ENCODE results near the gene SH2D2A.

The SH2D2A gene

DNA sequence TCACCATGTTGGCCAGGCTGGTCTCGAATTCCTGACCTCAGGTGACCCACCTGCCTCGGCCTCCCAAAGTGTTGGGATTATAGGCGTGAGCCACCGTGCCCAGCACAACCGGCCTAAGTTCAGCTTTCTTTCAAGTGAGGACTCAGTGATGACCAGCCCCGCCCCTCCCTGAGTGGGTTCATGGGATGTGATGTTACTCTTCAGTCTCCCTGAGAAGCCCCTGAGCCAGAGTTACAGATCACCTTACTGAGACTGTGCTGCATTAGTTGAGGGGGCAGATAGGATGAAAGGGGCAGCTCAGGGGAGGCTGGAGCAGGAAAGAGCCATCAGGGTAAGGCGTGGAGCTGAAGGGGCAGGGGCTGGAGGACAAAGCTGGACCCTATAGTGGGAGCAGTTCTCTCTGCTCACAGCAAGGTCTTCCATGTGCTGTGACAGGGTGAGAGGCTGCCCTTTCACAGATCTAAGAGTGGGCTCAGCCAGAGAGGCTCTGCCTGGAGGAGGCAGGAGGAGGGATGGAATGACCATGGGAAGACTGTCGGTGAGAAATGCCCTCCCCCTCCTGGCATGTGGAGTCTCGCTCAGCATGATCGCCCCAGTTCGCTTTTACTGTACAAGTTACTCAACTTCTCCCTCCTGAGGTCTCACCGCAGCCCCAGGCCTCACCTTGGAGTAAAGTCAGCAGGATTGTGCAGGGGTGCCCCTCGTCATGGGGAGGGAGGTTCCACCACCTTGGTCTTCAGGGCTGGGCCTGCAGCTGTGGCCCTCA, 13.4 kb downstream of the SH2D2A start:
- DNase-seq = no peak

DNA sequence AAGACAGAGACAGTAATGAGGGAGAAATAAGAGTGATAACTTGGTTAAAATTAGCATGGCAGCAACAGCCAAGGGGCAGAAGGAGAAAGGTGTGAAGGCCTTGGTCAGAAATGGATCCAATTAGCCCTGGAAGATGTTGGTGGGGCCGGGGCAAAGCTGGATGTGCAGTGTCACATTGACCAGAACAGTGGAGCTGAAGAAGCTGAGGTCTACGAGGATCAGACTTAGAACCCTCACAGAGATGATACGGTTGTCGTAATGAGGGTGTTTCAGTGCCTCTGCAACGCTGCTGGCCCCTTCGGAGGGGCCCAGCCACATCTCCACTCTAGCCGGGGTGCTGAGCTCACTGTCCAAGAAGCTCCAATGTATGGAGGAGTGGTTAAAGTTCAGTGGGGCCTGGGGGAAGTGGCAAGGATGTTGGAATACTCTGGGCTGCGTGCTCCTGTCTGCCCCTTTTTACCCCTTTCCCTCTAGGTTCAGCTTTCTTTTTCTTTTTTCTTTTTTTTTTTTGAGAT, 14.2 kb downstream of the SH2D2A start:
- no peak for DNase-seq

DNA sequence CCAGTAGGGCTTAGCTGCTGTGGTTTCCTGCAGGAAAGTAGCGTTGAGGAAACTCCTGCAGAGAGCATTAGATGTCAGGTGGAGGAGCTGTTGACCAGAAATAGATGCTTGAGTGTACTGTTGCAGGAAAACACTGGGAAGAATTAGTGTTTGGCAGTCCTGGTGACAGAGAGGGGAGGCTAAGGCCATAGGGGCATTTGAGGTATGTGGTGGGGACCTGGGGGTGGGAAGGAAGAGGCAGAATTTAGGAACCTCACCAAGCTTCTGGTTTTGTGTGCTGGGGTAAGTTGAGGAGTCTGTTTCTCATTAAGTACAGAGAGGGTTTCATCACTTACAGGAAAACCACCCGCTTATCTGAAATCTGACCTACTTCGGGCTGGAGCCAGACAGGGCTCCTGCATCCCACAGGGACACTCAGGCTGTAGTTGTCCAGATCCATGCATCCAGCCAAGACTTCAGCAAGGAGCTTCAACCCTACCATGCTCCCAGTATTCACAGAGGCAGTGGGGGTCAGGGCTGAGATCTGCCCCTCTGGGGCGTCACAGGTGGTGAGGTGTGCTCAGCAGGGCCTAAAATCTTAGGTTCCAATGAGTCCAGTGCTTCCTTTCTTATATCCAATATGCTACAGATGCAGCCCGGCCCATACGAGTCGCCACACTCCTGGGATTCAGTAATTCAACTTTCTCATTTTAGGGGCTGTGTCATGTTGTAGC, 15.1 kb downstream of the SH2D2A start:
- DNase-seq = no peak

DNA sequence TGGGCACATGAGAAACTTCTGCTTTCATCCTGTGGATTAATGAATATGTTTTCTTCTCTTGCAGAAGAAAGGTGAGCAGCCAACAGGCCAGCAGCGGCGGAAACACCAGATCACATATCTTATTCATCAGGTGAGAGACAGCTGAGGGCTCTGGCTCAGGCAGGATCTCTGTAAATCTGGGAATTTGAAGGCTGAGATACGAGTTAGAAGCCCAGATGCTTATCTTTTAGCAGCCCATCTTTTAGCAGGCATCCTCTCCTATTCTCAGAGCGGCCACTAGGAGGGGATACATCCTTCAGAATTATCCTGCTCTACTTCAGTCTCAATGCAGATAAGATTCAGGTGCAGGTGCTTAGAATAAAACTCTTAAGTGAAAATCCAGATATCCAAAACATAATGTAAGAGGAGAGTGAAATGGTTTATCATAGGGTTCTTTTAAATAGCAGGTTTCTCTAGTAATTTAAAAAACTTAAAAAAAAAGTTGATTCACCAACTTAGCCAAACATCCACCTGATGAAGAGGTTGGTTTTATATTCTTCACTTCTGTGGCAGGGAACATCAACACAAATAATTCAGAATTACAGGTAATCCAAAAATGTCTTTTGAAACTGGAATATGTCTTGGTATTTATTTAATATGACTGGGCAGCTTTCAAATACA, 19.3 kb downstream of the SH2D2A start:
- DNase-seq = peak; percentile 14 to 70 (median 48)

DNA sequence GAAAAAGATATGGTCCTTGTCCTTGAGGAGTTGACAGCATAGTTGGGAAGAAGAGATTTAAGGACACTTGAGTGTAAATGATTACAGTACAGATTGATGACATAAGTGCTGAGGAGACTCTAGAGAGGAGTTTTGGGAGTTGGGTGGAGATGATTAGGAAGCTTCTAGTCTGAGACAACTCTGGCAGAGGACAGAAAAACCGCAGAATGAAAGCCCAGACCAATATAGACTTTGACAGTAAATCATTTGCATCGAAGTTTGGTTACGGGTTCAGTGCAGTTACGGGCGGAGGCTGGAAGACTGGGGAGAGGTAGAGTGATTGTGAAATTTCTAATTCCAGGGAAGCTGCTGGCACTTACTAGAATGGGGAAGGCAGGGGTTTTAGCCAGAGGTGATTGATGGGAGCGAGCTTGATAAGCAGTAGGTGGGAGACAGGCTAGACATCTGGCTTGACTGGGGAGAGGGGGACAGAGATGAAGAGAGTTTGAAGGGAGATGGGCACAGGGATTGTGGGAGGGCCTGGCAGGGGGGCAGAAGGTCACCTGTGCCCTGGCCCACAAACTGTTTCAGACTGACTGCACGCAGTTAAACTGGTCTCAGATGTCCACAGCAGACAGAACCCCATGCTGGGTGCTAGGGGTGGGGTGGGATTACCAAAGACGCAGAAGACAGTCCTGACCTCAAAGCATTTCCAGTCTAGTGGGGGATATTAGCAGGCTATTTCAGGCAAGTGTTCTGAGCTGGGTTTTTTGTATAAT, 20.1 kb downstream of the SH2D2A start:
- no peak for DNase-seq

DNA sequence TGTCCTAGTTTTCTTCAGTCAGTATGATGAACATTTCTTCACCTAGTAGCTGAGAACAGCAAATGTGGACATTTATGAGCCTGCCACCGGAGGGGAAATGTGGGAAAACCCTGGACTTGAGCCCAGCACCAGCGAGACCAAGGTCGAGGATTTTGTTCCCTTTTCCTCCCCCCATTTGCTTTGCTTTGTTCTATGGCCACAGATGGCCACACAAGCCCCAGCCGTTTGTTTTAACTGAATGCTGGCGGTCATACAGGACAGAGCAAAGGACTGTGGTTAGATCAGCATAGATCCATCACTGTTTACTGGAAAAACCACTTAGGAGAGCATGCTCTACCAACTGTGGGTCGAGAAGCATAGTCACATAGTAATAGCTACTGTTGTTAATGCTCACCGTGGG, 20.9 kb downstream of the SH2D2A start:
- DNase-seq = no peak

DNA sequence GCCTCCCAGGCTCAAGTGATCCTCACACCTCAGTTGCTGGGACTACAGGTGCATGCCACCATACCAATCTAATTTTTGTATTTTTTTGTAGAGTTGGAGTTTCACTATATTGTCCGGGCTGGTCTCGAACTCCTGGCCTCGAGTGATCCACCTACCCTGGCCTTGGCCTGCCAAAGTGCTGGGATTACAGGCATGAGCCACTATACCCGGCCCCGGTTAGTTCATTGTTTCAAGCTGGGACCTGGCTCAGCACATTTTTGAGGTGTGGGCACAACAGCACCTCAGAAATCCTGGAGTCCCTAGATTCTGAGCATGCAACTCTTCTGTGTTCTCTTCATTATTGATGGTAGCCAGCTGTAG, 21.3 kb downstream of the SH2D2A start:
- no peak for DNase-seq

DNA sequence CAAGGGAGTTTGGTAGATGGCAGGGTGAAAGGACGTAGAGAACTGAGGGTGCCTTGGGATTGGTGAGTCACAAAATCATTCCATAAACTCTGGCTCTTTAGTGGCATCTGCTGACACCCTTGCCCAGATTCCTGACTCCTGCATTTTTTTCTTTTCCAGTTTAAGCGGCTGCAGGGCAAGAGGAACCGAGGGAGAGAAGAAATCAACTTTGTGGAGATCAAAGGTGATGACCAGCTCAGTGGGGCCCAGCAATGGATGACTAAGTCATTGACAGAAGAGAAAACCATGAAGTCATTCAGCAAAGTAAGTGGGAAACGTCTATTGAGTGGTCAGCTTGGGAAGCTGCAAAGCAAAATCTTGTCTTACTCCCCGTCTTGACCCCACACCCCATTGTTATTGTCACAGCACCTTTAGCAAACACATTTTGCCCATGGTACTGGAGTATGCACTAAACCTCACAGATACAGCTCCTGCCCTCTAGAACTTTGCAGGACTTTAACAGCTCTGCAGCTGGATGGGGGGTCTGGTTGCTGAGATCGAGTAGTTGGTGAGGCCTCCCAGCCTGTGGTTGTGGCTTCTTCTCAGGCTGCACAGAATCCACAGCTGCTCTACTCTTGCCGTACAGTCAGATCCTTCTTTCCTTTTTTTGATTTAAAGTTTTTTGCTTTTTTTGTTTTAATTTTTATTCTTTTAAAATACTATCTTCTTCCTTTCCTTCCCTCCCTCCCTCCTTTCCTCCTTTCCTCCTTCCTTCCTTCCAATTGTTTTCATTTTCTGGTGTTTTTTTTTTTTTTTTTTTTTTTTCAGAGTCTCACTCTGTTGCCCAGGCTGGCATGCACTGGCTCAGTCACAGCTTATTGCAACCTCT, 21.9 kb downstream of the SH2D2A start:
- no peak for DNase-seq

DNA sequence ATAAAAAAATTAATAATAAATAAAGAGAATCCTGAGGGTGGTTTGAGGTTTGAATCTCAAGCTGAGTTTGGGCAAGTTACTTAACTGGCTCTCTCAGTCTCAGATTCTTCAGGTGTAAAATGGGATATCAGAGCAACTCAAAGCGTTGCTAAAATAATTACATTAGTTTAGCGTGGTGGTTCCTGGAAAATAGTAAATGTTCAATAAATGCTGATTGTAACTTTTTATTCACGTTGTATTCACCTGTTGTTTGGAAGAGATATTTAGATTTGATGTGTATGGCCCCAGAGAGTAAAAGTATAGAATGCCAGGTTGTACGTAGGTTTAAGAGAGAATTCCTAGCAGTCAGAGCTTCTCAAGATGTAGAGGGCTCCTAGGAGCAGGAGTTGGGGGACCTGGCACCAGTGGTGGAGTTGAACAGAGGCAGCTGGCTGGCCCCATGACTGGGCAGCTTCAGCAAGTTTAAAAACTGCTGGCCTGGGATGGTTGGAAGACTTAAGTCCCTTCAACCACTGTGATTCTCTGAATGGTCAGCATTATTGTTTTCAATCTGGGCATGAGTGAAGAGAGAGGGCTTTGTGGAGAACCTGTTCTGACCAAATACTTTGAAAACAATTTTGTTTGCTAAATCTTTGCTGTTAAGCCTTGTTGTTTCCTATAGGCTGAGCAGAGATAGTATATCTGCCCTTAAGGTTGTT, 26.9 kb downstream of the SH2D2A start:
- no peak for DNase-seq

DNA sequence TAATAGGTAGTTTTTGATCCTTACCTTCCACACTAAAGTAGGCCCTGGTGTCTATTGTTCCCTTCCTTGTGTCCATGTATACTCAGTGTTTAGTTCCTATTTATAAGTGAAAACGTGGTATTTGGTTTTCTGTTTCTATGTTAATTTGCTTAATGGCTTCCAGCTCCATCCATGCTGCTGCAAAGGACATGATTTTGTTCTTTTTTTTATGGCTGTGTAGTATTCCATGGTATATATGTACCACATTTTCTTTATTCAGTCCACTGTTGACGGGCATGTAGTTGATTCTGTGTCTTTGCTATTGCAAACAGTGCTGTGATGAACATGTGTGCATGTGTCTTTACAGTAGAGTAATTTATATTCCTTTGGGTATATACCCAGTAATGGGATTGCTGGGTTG, 28.5 kb downstream of the SH2D2A start:
- DNase-seq = no peak

DNA sequence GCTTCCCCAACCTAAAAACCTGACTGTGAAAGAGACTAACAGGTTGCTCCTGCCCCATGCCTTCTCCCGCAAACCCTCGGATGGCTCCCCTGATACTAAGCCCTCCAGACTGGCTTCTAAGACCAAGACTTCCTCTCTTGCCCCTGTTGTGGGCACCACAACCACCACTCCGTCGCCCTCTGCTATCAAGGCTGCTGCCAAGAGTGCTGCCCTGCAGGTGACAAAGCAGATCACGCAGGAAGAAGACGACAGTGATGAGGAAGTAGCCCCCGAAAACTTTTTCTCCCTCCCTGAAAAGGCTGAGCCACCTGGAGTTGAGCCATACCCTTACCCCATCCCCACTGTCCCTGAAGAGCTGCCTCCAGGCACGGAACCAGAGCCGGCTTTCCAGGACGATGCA, 30.0 kb downstream of the SH2D2A start:
- no peak for DNase-seq

DNA sequence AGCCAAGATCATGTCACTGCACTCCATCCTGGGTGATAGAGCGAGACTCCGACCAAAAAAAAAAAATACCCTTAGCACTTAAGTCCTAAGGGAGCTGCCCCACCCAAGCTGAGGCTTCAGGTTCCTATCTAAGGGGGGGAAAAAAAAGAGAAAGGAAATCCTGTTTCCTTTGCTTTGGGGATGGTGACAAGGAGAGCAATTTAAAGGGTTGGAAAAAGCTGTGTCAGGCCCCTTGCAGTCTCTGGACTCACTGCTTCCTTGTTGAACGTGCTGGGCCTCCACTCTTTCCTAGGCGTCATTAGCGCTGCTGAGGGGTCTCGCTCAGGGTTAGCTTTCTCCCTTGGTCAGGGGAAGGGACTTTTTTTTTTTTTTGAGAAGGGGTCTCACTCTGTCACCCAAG, 31.2 kb downstream of the SH2D2A start:
- DNase-seq = no peak

DNA sequence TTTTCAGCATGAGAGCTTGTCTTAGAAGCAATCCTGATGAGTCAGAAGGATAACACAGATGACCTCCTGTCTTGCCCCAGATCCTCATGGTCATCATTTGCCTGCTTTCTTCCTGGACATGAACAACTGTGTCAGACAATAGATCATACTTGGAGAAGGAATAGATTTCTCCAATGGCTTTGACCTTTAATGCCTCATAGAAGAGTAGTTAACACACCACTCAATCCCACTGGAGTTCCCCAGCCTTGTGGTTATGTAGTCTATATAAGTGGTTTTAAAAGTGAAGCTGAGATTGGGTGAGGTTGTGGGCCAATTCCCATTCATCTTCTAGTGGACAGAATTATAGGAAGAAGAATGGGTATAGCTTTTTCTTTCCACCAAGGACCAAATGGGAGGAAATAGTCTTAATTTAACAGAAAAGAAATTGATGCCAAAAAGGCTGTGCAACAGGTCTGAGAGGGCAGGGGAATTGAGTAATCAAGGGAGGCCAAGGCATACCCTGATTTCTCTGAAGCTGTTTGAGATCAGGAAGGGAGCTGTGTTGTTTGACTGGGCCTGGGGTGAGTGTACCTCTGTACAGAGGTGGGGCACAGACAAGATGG, 35.0 kb downstream of the SH2D2A start:
- no peak for DNase-seq

DNA sequence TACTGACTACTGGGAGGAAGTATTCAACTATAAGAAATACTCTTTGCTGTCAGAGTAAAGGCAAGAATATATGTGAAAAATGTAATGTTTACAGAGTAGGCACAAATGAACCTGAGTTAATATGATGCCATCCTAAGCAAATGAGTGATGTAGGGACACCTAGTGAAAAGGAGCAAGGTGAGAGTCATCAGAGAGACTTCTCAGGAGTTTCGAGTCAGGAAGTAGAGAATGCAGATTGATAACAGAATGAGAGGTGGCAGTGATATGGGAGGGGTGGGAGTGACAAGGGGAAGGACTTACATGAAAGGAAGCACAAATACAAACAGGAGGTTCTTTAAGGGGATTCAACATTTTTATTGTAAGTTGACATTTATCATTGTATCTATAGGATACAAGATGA, 39.1 kb downstream of the SH2D2A start:
- DNase-seq = no peak

DNA sequence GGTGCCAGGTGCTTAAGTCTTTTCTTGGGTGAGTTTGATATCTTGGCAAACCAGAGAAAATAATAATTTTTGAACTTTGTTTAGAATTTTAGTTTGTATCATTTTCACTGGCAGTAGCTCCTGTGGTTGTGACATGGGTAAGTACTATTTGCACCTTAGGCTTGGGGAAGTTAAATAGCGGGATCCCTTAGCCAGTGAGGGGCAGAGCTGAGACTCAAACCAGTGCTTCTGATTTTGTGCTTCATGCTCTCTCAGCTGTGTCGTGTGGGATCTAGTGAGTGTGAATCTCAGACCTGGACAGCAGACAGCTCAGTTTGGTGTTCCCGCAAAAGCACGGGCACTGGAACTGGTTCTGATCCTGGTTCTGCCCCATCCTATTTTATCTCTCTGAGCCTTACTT, 39.7 kb downstream of the SH2D2A start:
- no peak for DNase-seq

DNA sequence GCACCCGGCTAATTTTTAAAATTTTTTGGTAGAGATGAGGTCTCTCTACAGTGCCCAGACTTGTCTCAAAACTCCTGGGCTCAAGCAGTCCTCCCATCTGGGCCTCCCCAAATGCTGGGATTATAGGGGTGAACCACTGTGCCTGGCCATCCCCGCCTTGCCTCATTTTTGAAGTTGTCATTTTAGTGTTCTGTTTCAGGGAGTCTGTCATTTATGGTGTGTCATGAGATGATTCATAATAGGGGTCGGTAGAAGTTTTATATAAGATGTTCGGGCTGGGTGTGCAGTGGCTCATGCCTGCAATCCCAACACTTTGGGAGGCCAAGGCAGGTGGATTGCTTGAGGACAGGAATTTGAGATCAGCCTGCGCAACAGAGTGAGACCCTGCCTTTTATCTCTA, 40.8 kb downstream of the SH2D2A start:
- DNase-seq = no peak

DNA sequence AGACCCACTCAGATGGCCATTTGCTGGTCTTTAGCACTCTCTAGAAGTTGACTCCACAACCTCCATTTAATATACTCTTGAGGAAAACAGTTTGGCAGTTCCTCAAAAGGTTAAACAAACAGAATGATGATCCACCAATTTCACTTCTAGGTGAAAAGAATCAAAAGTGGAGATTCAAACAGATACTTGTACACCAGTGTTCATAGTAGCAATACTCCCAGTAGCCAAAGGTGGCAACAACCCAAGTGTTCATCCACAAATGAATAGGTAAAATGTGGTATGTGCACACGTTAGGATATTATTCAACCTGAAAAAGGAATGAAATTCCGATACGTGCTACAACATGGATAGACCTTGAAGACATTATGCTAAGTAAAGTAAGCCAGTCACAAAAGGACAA, 43.0 kb downstream of the SH2D2A start:
- no peak for DNase-seq

DNA sequence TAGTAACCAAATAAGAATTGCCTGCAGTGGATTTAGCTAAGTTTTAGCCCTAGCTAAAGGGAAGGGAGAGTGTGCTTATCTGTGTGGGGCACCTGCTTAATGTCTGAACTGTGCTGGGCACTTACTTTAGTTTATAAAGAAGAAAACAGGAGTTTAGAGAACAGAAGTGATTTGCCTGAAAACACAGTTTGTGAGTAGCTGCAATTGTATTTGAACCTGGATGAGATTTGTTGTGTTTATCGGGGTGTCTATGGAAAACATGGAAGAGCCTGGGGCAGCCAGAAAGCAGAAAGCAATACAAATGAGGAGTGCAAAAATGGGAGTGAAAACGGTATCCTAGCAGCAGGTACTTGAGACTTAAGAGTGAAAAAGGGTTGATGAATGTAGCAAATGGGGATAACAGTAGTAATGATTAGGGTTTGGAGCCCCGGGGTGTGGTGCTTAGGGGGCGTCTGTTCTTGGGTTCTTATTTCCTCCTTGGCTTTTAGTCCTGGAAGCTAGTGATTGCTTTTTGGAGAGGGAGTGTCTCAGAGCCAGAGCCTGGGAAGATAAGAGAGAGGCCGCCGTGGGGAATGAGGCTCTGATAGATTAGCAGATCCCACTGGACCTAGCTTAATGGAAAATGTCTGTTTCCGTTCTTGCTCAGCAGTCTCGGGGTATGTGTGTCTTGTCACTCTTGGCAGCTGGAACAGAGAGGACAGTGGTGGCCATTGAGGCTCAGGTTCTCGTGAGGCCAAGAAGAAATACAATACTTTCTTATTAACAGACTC, 43.7 kb downstream of the SH2D2A start:
- DNase-seq = no peak

DNA sequence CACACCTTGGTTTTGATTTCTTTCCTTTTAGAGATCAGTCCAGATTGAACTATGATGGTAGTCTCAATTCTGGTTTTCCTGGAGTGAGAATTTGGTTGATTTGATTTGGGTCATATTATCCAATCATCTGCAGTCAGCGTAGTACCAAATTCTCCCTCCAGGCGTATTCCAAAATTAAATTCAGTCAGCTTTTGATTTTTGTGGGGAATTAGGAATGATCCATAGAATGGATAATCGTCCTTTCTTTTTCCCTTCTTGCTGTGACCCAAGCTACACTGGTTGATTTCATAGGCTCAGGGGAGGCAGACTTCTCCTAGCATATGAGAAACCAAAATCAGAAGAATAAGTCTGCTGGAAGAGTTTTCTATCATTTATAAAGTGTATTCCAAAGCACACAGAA, 44.4 kb downstream of the SH2D2A start:
- no peak for DNase-seq

DNA sequence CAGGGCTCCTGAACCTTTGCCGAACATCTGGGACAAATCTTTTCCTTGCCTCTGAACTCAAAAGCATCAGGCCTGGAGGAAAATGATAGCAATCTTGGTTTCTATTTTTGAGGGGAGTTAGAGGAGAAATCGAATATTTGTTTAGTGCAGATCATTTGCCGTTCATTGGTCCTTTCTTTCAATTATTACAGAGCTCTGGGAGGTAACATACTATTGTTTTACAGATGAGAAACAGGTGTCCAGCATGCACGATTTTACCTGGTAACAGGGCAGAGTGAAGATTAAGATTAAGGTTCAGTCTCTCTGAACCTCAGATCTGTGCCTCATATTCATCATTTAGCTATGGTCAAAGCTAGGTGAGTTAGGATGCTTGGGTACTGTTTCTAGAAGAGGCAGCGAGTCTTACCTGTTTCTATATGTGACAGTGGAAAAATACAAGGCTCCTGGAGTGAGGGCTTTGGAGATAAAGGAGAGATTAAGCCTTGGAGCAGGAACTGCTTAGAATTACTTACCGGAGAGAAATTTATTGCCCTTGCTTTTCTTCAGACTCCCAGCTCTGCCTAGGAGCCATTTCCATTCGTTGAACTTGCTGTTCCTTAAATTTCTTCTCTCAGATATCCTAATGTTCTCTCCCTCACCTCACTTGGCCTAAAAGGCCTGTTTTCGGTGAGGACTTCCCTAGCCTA, 47.9 kb downstream of the SH2D2A start:
- DNase-seq = no peak
